Osteoblast (primary cell): Measurements from ENCODE around the gene SERPINI1. TPM values are rescaled to one million over a fixed set of nuclear protein-coding genes. Genes with fewer than 3 reads are reported as not detected.

Source experiments
- DNase-seq: peaks from one replicate; pipeline ENCODE4 v3.0.0; 2011; ENCODE audit warnings: low spot score, mixed read lengths; ENCODE audit not compliant: insufficient read length; ENCODE audit errors: missing footprints
- H2AFZ ChIP-seq: 2 replicates; pipeline ENCODE4 v1.6.0; 2011; ENCODE audit warnings: mild to moderate bottlenecking, low read length
- H3K27ac ChIP-seq: 2 replicates; pipeline ENCODE4 v1.5.1; 2011; ENCODE audit warnings: mild to moderate bottlenecking, low read depth, low read length, moderate library complexity
- H3K27me3 ChIP-seq: 2 replicates; pipeline ENCODE4 v1.6.0; 2012; ENCODE audit warnings: mild to moderate bottlenecking, control low read depth, inconsistent platforms, low read length, moderate library complexity; ENCODE audit not compliant: insufficient read depth
- H3K36me3 ChIP-seq: 2 replicates; pipeline ENCODE4 v1.5.1; 2011; ENCODE audit warnings: mild to moderate bottlenecking, low read length, control low read depth, moderate library complexity; ENCODE audit not compliant: insufficient read depth
- H3K4me1 ChIP-seq: 2 replicates; pipeline ENCODE4 v1.5.1; 2011; ENCODE audit warnings: mild to moderate bottlenecking, low read length, control low read depth, moderate library complexity; ENCODE audit not compliant: insufficient read depth
- H3K4me2 ChIP-seq: 2 replicates; pipeline ENCODE4 v1.6.0; 2011; ENCODE audit warnings: mild to moderate bottlenecking, low read length; ENCODE audit not compliant: insufficient read depth
- H3K4me3 ChIP-seq: fragments of 200-600 bp; sonication (generic); 3 replicates; pipeline ENCODE4 v1.5.1; 2012; ENCODE audit warnings: mild to moderate bottlenecking, low read length, inconsistent platforms; ENCODE audit not compliant: insufficient read depth
- H3K79me2 ChIP-seq: 2 replicates; pipeline ENCODE4 v1.6.0; 2012; ENCODE audit warnings: mild to moderate bottlenecking, low read length, control low read depth, inconsistent platforms; ENCODE audit not compliant: insufficient read depth
- H3K9me3 ChIP-seq: 2 replicates; pipeline ENCODE4 v1.5.1; 2011; ENCODE audit warnings: low read depth, low read length, control low read depth
- H4K20me1 ChIP-seq: 2 replicates; pipeline ENCODE4 v1.6.0; 2012; ENCODE audit warnings: mild to moderate bottlenecking, low read length, control low read depth; ENCODE audit not compliant: insufficient read depth
- CTCF ChIP-seq: IDR thresholded peaks from 2 replicates; pipeline ENCODE4 v1.5.1; 2011; ENCODE audit warnings: mild to moderate bottlenecking, low read depth, low read length, moderate library complexity; ENCODE audit errors: extremely low read depth
- total RNA-seq: library from RNA; depleted of rRNA; stranded (reverse); fragments of >200 nt; gene quantifications from 2 replicates; pipeline ENCODE4 v1.2.3, GENCODE V29; 2012

The SERPINI1 gene
- total RNA-seq, 1 donor, result 1.4 TPM

- Histone ChIP-seq H4K20me1 (no peaks in the 10 kb centered on the region), H3K4me3 (no peak overlapping the region), H2AFZ (no peak overlapping the region), H3K27ac (no peak overlapping the region), H3K4me1 (no peaks in the 10 kb centered on the region), H3K4me2 (no peak overlapping the region), H3K9me3 (no peaks in the 10 kb centered on the region), H3K79me2 (no peaks in the 10 kb centered on the region), H3K36me3 (no peaks in the 10 kb centered on the region), H3K27me3 (no peaks in the 10 kb centered on the region)
- DNase-seq, result no peak
- no peak for TF ChIP-seq CTCF
These were observed 104.7 kb downstream of the SERPINI1 start for GRCh38 chr3:167840247-167840646.

GRCh38 chr3:167843481-167843880 is 108.0 kb downstream of the SERPINI1 start:
- Histone ChIP-seq H3K4me1 (no peaks in the 10 kb centered on the region), H3K79me2 (no peaks in the 10 kb centered on the region), H4K20me1 (no peaks in the 10 kb centered on the region), H3K27me3 (no peaks in the 10 kb centered on the region), H3K9me3 (no peaks in the 10 kb centered on the region), H2AFZ (no peak overlapping the region), H3K4me3 (no peak overlapping the region), H3K27ac (no peak overlapping the region), H3K36me3 (no peaks in the 10 kb centered on the region), H3K4me2 (no peak overlapping the region)
- no peak for DNase-seq
- no peak for TF ChIP-seq CTCF

- Histone ChIP-seq H3K36me3 (no peaks in the 10 kb centered on the region), H3K9me3 (no peaks in the 10 kb centered on the region), H4K20me1 (no peaks in the 10 kb centered on the region), H3K79me2 (no peaks in the 10 kb centered on the region), H3K4me1 (no peaks in the 10 kb centered on the region), H3K27ac (no peak overlapping the region), H3K4me3 (no peak overlapping the region), H2AFZ (no peak overlapping the region), H3K27me3 (no peaks in the 10 kb centered on the region), H3K4me2 (no peak overlapping the region)
- no peak for DNase-seq
- no peak for TF ChIP-seq CTCF
These were observed 108.4 kb downstream of the SERPINI1 start for GRCh38 chr3:167843886-167844285.

- no peaks in the 10 kb centered on the region for H3K36me3 ChIP-seq
- no peaks in the 10 kb centered on the region for H3K9me3 ChIP-seq
- no peak for DNase-seq
- H4K20me1 ChIP-seq, result no peaks in the 10 kb centered on the region
- H3K79me2 ChIP-seq, result no peaks in the 10 kb centered on the region
- no peak for TF ChIP-seq CTCF
- H3K27ac ChIP-seq, result no peak overlapping the region
- no peak overlapping the region for H3K4me3 ChIP-seq
- H3K4me2 ChIP-seq, result no peak overlapping the region
- H3K27me3 ChIP-seq, result no peaks in the 10 kb centered on the region
- no peaks in the 10 kb centered on the region for H3K4me1 ChIP-seq
- no peak overlapping the region for H2AFZ ChIP-seq
These were observed 109.0 kb downstream of the SERPINI1 start for GRCh38 chr3:167844528-167844927.
